Endometrium (tissue), 2 donors: ENCODE results near the gene NDUFA6.
"Not testable (repeated sequence)": the region's sequence is repeated elsewhere in the genome, so short reads cannot be mapped to it uniquely, and the experiment has no call there.

Source experiments
- FAIRE-seq: peaks from 2 replicates; lab custom pipeline; 2012; peaks lifted over from hg19 to GRCh38; lab: Jason Lieb, UNC
- donor health status: control.
- donor health status: control.

The NDUFA6 gene

GRCh38 chr22:42112793-42113192, 22.2 kb upstream of the NDUFA6 start:
- FAIRE-seq, result not testable (repeated sequence)

- FAIRE-seq, result no peak
These were observed 21.2 kb upstream of the NDUFA6 start for GRCh38 chr22:42111798-42112197.

GRCh38 chr22:42108848-42109247, 18.3 kb upstream of the NDUFA6 start:
- no peak for FAIRE-seq

GRCh38 chr22:42104332-42104860, 13.8 kb upstream of the NDUFA6 start:
- not testable (repeated sequence) for FAIRE-seq

DNA sequence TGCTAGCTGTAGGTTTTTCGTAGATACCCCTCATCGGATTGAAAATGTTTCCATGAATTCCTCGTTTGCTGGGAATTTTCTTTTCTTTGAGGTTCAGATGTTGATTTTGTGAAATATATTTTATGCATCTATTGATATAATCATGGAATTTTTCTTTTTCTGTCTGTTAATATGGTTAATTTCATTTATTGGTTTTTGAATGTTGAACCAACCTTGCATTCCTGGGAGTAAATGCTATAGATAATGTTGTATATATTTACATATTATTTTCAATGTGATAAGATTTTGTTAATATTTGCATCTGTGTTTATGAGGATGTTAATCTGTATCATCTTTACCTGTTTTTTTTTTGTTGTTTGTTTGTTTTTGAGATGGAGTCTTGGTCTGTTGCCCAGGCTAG, 10.6 kb upstream of the NDUFA6 start:
- FAIRE-seq, result no peak

DNA sequence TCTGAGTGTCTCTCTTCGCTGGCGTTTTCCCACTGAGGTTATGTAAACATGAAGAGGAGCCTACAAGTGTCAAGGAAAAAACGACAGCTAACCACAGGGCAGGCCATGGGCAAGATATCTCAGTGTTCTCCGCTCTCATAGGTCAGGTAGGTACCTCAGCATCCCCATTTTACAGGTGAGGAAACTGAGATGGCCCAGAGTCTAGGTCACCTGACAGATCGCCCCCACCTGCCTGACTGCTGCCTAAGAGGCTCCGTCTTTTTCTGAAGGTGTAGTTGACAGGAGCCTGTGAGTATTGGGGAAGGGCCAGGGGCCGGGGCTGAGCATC, 847 bp upstream of the NDUFA6 start:
- no peak for FAIRE-seq

DNA sequence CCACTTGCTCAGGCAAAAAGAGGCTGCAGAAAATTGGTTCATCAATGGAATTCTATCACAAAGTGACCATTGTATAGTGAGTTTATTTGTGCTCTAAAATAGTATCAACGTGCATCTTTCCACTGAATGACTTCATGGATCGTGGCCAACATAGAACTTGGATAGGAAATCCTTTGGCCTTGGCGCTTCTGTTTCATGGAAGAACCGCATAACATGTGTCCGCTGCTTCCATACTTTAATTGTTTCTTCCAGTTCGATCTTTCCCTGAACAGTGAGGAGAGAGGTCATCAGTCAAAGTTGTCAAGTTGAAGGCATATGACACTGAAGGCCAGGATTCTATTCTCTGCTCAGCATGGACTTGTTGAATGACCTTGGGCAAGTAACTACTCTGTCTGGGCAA, 4.5 kb downstream of the NDUFA6 start:
- no peak for FAIRE-seq

DNA sequence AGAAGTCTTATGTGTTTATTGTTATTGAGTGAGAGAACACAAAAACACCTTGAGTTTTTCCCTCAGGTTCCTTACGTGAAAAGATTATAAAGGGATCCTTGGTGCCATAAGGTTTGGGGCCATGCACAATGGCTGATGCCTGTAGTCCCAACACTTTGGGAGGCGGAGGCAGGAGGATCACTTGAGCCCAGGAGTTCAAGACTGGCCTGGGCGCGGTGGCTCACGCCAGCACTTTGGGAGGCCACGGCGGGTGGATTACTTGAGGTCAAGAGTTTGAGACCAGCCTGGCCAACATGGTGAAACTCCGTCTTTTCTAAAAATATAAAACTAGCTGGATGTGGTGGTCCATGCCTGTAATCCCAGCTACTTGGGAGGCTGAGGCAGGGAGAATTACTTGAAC, 5.7 kb downstream of the NDUFA6 start:
- no peak for FAIRE-seq

DNA sequence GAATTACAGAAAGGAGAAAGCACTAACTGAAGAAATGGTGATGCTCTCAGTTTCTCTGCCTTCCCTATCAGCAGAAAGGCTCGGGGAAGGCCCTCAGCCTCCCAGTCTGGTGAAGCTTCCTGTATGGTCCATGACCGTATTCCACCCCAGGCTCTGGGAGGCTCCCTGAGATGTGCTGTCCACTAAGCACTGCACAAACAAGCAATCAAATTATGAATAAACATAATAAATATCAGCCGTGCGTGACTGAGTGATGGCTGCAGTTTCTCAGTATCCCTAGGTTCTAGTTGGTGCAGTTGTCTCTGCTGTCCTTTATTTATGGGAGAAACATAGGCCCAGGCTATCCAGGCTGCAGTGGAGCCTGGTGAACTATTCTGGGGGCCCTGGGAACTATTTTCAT, 7.5 kb downstream of the NDUFA6 start:
- FAIRE-seq, result no peak

DNA sequence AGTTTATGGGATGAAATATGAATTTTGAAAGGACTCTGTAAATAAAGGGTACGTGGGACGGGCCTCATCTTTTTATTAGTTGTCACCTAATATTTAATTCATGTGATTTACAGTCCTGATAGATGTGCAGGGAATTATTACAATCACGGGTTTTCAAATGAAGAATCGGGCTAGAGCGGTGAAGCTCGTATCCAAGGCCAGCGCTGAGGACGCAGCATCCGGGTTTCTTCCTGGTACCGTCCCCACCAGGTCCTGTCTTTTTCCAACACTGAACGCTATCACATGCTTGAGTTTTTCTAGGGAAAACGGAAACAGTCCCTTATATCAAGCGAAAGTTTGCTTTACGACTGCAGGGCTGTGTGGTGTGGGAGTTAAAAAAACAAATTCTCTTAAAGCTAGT, 10.3 kb downstream of the NDUFA6 start:
- no peak for FAIRE-seq

- FAIRE-seq, result peak; percentile 95
These were observed 11.0 kb downstream of the NDUFA6 start, which contains the start of gene SMDT1 for GRCh38 chr22:42079319-42080251. SMDT1 (plus strand) TSS chr22:42079700; CDS start chr22:42079769, 69 bp downstream.

GRCh38 chr22:42078469-42079318, 11.9 kb downstream of the NDUFA6 start:
- no peak for FAIRE-seq

- no peak for FAIRE-seq
These were observed 13.0 kb downstream of the NDUFA6 start for GRCh38 chr22:42077486-42078125.

- FAIRE-seq, result no peak
These were observed 13.6 kb downstream of the NDUFA6 start for GRCh38 chr22:42076764-42077485.

DNA sequence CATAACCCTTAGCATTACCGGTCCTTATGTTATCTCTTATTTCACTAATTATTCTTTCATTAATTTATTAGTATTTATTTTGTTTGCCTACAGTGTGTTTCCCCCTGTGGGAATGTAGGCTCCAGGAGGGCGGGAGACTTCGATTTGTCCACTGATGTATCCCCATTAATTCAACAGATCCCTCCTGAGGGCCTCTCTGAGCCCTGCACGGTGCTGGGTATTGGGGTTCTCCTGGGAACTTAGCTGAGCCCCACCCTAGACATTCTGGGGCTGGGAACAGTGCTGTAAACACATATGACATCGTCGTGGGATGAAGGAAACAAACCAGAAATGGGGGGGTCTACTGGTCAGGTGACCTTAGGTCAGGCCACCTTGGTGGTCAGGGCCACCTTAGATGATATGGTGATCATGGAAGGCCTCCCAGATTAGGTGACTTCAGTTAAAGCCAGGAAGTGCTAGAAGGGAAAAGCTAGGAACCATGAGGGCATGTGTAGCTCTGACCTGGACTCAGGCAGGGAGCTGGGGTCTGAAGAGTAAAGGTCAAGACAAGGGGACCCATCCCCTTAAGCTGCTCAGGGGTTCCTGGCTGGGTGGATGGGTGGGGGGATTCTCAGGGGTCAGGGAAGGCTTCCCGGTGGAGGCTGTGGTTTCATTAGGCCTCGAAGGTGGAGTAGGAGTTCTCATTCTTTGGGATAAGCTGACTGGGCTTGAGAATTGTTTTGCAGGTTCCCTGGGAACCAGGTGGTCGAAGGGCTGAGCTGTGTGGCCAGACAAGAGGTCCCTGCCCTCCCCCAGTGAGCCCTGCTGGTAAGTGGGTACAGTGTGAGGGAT, 15.5 kb downstream of the NDUFA6 start:
- no peak for FAIRE-seq

GRCh38 chr22:42074132-42074811, 16.3 kb downstream of the NDUFA6 start, which contains the start of gene PHETA2:
PHETA2 (plus strand) TSS chr22:42074248; CDS start chr22:42077294, 3,046 bp downstream.
- no peak for FAIRE-seq

GRCh38 chr22:42073621-42074041, 16.9 kb downstream of the NDUFA6 start:
- no peak for FAIRE-seq

DNA sequence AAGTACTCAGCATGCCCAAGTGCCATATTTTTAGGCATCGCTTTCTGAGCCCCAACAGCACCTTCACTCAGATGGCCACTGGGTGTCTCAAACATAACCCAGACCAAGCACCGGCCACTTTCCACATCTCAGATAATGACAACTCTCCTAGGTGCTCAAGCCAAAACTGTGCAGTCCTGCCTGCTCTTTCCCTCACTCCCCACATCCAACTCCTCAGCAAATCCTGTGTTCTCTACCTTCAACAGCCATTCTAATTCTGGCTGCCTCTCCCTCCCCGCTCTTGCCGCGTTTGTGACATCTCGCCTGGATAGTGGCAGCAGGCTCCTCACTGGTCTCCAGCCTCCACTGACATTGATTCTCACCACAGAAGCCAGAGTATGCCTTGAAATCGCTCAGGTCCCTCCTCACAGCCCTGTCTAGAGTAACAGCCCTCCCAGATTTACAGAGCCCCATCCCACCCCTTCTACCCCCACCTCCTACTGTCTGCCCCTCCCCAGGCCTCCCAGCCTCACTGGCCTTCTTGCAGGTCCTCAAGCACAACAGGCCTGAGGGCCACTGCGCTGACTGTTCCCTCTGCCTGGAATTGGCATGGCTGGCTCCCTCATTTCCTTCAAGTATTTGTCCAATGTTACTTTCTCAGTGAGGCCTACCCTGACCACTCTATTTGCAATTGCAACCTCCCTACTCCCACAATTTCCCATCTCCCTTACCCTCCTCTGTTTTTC, 17.8 kb downstream of the NDUFA6 start:
- FAIRE-seq, result no peak

DNA sequence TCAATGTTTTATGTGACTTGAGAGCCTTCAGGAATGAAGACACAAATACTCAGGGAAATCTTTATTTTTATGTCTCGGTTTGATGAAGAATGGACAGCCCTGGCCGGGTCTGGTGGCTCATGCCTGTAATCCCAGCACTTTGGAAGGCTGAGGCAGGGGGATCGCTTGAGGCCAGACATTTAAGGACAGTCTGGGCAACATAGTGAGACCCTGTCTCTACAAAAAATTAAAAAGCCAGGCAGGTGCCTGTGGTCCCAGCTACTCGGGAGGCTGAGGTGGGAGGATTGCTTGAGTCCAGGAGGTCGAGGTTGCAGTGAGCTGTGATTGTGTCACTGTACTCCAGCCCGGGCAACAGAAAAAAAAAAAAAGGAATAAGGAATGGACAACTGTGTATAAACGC, 19.1 kb downstream of the NDUFA6 start:
- FAIRE-seq, result not testable (repeated sequence)
